Measurements from ENCODE around the gene TSPO.

- TF ChIP-seq CTCF (IDR thresholded peaks at IDR 0.05) (no peak), POLR2AphosphoS5 (IDR thresholded peaks at IDR 0.05; ENCODE audit: low read depth, low read length) (no peak), REST (IDR thresholded peaks at IDR 0.05; ENCODE audit: insufficient read depth in 1 of 2, low read depth in 2 of 2, low read length in 1 of 2) (no peak)
Measured at GRCh38 chr22:43202756-43203410, 51.5 kb downstream of the TSPO start.

All from Panc1 (cell line).